GM12872 (cell line): ENCODE results near the gene GRM7.

Source experiments
- TF ChIP-seq, protein P1 (sequence below): IDR thresholded peaks from 3 replicates; pipeline ENCODE4 v1.5.1; 2011; ENCODE audit warnings: low read depth, mild to moderate bottlenecking, low read length, moderate library complexity; ENCODE audit not compliant: insufficient read depth

The GRM7 gene

DNA sequence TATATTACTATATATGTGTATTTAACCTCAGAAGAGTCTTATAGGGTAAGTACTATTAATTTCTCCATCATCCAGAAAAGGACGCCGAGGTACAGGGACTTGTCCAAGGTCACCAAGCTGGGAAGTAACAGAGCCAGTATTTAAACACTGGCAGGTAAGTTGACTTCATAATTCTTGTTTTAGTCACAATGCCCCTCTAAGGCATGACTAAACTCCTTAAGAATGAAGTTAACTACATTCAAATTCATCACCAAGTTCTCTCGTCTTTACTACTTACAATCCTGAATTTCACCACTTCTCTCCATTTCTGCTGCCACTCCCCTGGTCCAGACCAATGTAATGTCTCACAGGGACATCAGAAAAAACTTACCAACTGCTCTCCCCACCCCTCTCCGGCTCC lies 312.1 kb downstream of the GRM7 start:
- TF ChIP-seq, protein P1, sequence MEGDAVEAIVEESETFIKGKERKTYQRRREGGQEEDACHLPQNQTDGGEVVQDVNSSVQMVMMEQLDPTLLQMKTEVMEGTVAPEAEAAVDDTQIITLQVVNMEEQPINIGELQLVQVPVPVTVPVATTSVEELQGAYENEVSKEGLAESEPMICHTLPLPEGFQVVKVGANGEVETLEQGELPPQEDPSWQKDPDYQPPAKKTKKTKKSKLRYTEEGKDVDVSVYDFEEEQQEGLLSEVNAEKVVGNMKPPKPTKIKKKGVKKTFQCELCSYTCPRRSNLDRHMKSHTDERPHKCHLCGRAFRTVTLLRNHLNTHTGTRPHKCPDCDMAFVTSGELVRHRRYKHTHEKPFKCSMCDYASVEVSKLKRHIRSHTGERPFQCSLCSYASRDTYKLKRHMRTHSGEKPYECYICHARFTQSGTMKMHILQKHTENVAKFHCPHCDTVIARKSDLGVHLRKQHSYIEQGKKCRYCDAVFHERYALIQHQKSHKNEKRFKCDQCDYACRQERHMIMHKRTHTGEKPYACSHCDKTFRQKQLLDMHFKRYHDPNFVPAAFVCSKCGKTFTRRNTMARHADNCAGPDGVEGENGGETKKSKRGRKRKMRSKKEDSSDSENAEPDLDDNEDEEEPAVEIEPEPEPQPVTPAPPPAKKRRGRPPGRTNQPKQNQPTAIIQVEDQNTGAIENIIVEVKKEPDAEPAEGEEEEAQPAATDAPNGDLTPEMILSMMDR, result no peak

DNA sequence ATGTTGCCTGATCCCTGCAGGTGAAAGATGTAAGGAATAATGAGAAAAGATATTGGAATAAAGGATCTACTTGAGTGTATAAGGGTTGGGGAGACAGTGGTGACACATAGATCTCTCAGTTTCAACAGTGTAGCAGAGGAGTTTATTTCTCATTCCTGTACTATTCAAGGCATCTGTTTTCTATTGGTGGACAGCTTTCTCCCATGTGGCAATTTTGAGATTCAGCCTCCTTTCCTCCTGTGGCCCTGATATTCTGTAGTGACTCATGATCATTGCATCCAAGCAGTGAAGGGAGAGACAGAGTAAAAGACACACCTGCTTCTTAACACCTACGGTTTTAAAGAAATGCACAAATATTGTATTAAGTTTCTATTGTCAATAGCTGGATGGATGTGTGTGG lies 327.6 kb downstream of the GRM7 start:
- TF ChIP-seq, protein P1, result no peak

DNA sequence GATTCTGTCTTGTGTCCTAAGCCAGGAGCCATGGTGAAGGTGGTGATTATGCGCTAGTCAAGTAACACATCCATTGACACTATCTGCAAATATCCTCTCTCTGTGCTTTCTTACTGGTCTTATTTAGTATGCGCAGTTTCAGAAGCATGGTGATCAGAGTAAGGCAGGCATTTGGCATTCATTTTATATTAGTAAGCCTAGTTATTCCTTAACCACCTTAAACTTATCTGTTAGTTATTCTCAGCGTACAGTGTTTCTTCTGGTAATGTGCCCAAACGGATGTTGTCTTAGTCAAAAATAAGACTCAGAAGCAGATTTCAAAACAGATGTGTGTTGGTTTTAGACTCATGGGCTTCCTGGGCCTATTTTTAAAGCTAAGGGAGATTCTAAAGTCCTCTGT lies 329.2 kb downstream of the GRM7 start:
- TF ChIP-seq, protein P1, result no peak

DNA sequence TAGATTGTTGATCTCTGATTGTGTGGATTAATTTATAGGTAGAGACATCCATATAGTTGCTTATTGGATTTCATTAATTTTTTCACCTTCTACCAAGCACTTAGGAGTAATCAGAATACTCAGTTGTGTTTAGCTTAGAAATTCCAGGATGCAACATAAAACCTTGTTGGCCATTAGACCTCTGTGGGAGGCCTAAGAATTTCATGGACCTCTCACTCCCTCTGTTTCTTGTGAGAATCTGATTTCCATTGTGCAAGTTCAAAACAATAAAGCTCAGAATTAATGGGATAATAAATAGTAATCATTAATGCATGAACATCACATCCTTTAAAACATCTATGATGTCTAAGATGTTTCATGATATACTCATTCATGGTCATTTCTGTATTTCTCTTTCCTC lies 332.4 kb downstream of the GRM7 start:
- TF ChIP-seq, protein P1, result no peak

DNA sequence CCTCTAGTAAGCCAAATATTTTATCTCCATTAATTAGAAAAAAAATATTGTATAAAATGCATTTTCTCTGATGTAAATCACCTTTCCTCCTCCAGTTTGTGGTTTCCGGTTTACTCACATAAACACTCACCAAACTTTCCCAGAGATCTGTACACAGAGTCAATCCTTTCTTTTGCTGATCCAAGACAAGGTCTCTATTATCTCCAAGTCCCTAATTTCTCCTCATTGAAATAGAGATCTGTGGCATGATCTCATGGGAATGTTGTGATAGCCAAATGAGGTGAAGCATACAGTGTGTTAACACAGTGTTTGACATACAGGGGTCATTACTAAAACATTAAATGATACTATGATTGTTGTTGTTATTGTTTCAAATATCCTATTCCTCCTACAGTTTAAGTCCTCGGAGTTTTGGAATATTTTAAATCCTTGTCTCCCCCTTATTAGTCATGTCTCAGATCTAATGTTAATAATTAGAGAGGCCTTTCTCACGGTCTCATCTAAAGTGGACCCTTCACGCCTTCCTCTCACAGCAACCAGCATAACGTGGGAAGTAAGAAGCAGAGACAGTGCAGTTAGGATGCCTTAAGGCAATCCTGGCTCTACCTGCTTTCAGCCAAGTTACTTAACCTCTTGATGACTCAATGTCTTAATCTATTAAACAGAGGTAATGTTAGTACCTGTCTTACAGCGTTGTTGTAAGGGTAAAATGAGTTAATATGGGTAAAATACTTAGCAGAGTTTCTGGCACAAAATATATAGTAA lies 333.3 kb downstream of the GRM7 start:
- TF ChIP-seq, protein P1, result no peak

DNA sequence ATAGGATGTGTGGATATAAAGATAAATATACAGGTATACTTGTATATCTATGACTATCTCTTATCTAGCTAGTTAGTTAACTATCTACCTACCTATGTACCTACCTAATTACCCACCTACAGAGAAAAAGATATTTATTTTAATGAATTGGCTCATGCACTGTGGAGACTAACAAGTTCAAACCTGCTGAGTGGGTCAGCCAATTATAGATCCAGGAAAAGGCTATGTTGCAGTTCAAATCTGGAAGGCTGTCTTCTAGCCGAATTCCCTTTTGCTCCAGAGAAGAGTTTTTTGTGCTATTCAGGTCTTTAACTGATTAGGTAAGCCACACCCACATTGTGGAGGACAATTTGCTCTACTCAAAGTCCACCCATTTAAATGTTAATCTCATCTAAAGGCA lies 335.0 kb downstream of the GRM7 start:
- TF ChIP-seq, protein P1, result no peak

DNA sequence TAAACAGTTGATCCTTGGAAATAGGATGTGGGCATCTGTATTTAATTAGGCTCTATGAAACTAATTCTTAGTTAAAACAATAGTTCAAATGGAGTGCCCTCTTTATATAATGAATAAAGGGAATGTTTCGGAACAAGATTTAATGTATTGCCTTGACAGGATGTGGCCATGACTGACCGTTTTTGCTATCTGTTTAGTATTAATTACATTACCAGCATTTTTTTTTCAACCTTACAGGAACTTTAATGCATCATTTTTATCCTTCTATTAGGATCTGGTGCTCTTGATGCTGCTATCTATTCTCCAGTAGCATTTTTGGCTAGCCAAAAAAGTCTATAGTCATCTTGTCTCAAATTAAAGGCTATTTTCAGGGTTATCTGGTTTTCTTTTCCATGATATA lies 340.9 kb downstream of the GRM7 start:
- TF ChIP-seq, protein P1, result no peak
